Esophagus muscularis mucosa (tissue), 4 donors: ENCODE data around the gene CAMSAP1.

Source experiments
- EP300 ChIP-seq: sonication (generic); formaldehyde crosslinking; IDR thresholded peaks from one replicate; pipeline ENCODE4 v1.6.1; 2017; ENCODE audit warnings: antibody characterized with exemption
- POLR2A ChIP-seq: fragments of 450-650 bp; IDR thresholded peaks from one replicate; pipeline ENCODE4 v1.6.1; 2017; ENCODE audit warnings: antibody characterized with exemption, moderate library complexity, mild to moderate bottlenecking, low read depth
- POLR2AphosphoS5 ChIP-seq, 2 donors: sonication (generic); formaldehyde crosslinking; IDR thresholded peaks; one replicate each; pipeline ENCODE4 v1.6.1; 2017; ENCODE audit warnings: antibody characterized with exemption in 2 of 2
- TF ChIP-seq, protein P1 (sequence below), 3 experiments: fragments of 200-600 bp in 2 of 3; fragments of 450-650 bp in 1 of 3; sonication (generic) in 2 of 3; IDR thresholded peaks; one replicate each; pipeline ENCODE4 v1.5.1; 2017 to 2019; ENCODE audit warnings: antibody characterized with exemption in 3 of 3, mild to moderate bottlenecking in 2 of 3, moderate library complexity in 1 of 3

DNA sequence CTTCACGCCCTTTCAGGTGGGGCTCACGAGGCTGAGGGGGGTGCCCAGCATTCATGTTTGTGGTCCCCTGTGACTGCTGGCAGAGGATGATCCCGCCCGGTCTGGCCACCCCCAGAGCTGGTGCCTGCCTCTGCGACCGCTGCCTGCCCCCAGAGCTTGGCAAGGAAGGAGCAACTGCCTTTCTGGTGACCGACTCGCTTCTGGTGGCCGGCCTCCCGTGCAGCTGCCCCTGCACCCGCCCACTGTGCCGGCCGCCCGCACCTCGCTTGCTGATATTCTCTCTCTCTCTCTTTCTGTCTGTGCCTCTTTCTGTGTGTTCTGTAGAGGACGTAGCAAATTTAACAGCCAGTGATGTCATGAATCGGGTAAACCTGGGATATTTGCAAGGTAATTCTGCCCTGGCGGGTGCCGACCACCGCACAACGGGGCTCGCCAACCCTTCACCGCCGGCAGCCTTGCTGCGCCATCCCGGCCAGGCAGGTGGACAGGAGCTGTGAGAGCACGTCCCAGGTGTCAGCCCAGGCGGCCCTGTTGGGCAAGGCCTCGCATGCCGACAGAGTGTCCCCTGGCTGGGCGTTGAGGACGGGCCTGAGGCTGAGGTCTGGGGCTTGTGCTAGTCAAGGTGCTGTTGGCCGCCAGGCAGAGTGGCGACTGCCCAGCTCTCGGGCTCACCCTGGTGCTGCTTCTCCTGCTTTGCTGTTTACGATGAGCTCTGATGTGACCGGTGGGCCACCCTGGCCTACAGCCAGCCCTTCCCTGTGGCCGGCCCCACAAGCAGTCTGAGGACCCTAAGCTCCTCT, 119.4 kb downstream of the CAMSAP1 start:
- TF ChIP-seq, protein P1, sequence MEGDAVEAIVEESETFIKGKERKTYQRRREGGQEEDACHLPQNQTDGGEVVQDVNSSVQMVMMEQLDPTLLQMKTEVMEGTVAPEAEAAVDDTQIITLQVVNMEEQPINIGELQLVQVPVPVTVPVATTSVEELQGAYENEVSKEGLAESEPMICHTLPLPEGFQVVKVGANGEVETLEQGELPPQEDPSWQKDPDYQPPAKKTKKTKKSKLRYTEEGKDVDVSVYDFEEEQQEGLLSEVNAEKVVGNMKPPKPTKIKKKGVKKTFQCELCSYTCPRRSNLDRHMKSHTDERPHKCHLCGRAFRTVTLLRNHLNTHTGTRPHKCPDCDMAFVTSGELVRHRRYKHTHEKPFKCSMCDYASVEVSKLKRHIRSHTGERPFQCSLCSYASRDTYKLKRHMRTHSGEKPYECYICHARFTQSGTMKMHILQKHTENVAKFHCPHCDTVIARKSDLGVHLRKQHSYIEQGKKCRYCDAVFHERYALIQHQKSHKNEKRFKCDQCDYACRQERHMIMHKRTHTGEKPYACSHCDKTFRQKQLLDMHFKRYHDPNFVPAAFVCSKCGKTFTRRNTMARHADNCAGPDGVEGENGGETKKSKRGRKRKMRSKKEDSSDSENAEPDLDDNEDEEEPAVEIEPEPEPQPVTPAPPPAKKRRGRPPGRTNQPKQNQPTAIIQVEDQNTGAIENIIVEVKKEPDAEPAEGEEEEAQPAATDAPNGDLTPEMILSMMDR (IDR thresholded peaks at IDR 0.05) = no peak
- no peak for TF ChIP-seq POLR2A
- TF ChIP-seq POLR2AphosphoS5 (IDR thresholded peaks at IDR 0.05) = no peak
- no peak for TF ChIP-seq EP300
